Dendritic cell treated with granulocyte-macrophage colony-stimulating factor and Interleukin-4, amounts not matched to agents 40 ng/mL and 50 ng/mL, for 4 days (primary cell): Measurements from ENCODE around the gene SEC63.

Experiments used
- H3K27ac Mint-ChIP-seq: one replicate; pipeline ENCODE4 v1.8.0; 2022; ENCODE audit warnings: mild to moderate bottlenecking, mixed read lengths
- H3K27me3 Mint-ChIP-seq: one replicate; pipeline ENCODE4 v1.8.0; 2022; ENCODE audit warnings: mild to moderate bottlenecking, mixed read lengths
- H3K36me3 Mint-ChIP-seq: one replicate; pipeline ENCODE4 v1.8.0; 2022; ENCODE audit warnings: low read depth, mixed read lengths
- H3K4me1 Mint-ChIP-seq: one replicate; pipeline ENCODE4 v1.8.0; 2022; ENCODE audit warnings: low read depth, mixed read lengths
- H3K4me3 Mint-ChIP-seq: one replicate; pipeline ENCODE4 v1.8.0; 2022; ENCODE audit warnings: mild to moderate bottlenecking, moderate library complexity, mixed read lengths
- H3K9me3 Mint-ChIP-seq: one replicate; pipeline ENCODE4 v1.8.0; 2022; ENCODE audit warnings: mixed read lengths
- intact Hi-C: fragments of 100-400 bp; cut with micrococcal nuclease; formaldehyde crosslinking; loops from one replicate; pipeline ENCODE4 v1.15.0; 2022

The SEC63 gene

GRCh38 chr6:107845777-107846176, 112.2 kb downstream of the SEC63 start:
- Mint-ChIP-seq H3K9me3 (no peaks in the 10 kb centered on the region), H3K27me3 (peaks cover 29% of the 10 kb centered on the region), H3K36me3 (no peaks in the 10 kb centered on the region), H3K4me1 (peaks cover 17% of the 10 kb centered on the region), H3K27ac (no peak overlapping the region), H3K4me3 (no peak overlapping the region)
- intact Hi-C loops = no loop called here

- Mint-ChIP-seq H3K27ac (no peak overlapping the region), H3K9me3 (no peaks in the 10 kb centered on the region), H3K36me3 (no peaks in the 10 kb centered on the region), H3K27me3 (peaks cover 20% of the 10 kb centered on the region), H3K4me1 (peaks cover 13% of the 10 kb centered on the region), H3K4me3 (no peak overlapping the region)
- intact Hi-C loops = no loop called here
Observed at GRCh38 chr6:107843400-107843799, 114.6 kb downstream of the SEC63 start.

GRCh38 chr6:107841275-107841670, 116.7 kb downstream of the SEC63 start:
- Mint-ChIP-seq H3K27ac (no peak overlapping the region), H3K9me3 (no peaks in the 10 kb centered on the region), H3K36me3 (no peaks in the 10 kb centered on the region), H3K4me1 (peaks cover 6% of the 10 kb centered on the region), H3K4me3 (no peak overlapping the region), H3K27me3 (peaks cover 3% of the 10 kb centered on the region)
- intact Hi-C loops = no loop called here

GRCh38 chr6:107840636-107841274, 117.3 kb downstream of the SEC63 start:
- H3K4me1 Mint-ChIP-seq = peaks cover 6% of the 10 kb centered on the region
- no peaks in the 10 kb centered on the region for H3K9me3 Mint-ChIP-seq
- no peak overlapping the region for H3K27ac Mint-ChIP-seq
- H3K4me3 Mint-ChIP-seq = no peak overlapping the region
- H3K27me3 Mint-ChIP-seq = peaks cover 2% of the 10 kb centered on the region
- no peaks in the 10 kb centered on the region for H3K36me3 Mint-ChIP-seq
- intact Hi-C loops = no loop called here

- Mint-ChIP-seq H3K36me3 (no peaks in the 10 kb centered on the region), H3K27ac (no peak overlapping the region), H3K9me3 (no peaks in the 10 kb centered on the region), H3K4me3 (no peak overlapping the region), H3K4me1 (peaks cover 25% of the 10 kb centered on the region), H3K27me3 (no peaks in the 10 kb centered on the region)
- intact Hi-C loops = no loop called here
Observed at GRCh38 chr6:107833136-107833535, 124.9 kb downstream of the SEC63 start.

GRCh38 chr6:107832151-107833056, 125.6 kb downstream of the SEC63 start:
- Mint-ChIP-seq H3K27me3 (no peaks in the 10 kb centered on the region), H3K27ac (no peak overlapping the region), H3K4me1 (peaks cover 25% of the 10 kb centered on the region), H3K9me3 (no peaks in the 10 kb centered on the region), H3K36me3 (no peaks in the 10 kb centered on the region), H3K4me3 (no peak overlapping the region)
- intact Hi-C loops = no loop called here

GRCh38 chr6:107830060-107830459, 127.9 kb downstream of the SEC63 start:
- H3K9me3 Mint-ChIP-seq = no peaks in the 10 kb centered on the region
- no peak overlapping the region for H3K4me3 Mint-ChIP-seq
- peaks cover 2% of the 10 kb centered on the region for H3K27me3 Mint-ChIP-seq
- peaks cover 25% of the 10 kb centered on the region for H3K4me1 Mint-ChIP-seq
- H3K27ac Mint-ChIP-seq = no peak overlapping the region
- H3K36me3 Mint-ChIP-seq = no peaks in the 10 kb centered on the region
- intact Hi-C loops = no loop called here

DNA sequence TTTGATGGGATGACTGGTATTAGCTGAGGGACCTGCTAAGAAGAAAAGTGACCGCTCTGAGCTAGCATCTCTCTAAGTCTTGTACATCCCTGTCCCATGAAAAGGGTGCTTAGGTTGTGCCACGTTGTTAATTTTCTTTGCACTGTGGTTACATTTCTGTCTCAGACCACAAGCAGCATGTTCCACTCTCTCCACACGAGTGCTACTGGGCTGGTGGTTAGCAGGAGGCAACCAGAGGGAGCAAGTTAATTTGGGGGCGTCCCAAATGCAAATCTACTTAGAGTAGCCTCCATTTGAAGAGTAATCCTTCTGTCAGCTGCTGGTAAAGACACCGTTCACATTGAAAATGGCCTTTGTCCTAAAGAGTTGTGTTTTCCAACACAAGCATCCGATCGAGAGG, 130.5 kb downstream of the SEC63 start:
- no peak overlapping the region for H3K4me3 Mint-ChIP-seq
- H3K36me3 Mint-ChIP-seq = no peaks in the 10 kb centered on the region
- H3K27me3 Mint-ChIP-seq = peaks cover 15% of the 10 kb centered on the region
- no peaks in the 10 kb centered on the region for H3K9me3 Mint-ChIP-seq
- peaks cover 23% of the 10 kb centered on the region for H3K4me1 Mint-ChIP-seq
- H3K27ac Mint-ChIP-seq = no peak overlapping the region
- intact Hi-C loops = no loop called here

DNA sequence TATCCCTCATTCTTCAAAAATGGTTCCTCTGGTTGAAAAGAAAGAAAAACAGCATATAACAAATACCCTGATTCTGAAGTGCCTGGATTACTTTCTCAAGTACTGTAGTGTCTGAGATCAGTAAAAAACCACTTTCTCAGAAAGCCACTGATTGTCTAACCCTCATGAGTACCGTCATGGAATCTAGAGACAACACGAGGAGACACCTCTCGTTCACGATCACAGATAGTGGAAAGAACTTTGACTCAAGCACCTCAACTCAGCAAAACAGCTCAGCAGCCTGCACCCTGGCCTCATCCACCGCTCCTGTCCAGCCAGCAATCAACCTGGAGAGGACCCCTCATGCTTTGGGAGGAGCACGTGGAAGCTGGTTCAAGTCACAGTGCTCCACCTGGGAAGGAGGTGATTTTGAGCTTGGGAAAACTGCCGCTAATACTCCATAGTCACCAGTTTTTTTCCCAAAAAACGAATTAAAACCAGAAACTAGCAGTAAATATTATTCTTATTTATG, 134.9 kb downstream of the SEC63 start:
- Mint-ChIP-seq H3K9me3 (no peaks in the 10 kb centered on the region), H3K4me3 (peak overlapping the region; percentile 5), H3K4me1 (peaks cover 20% of the 10 kb centered on the region), H3K27ac (no peak overlapping the region), H3K36me3 (no peaks in the 10 kb centered on the region), H3K27me3 (peaks cover 46% of the 10 kb centered on the region)
- intact Hi-C loops = no loop called here

DNA sequence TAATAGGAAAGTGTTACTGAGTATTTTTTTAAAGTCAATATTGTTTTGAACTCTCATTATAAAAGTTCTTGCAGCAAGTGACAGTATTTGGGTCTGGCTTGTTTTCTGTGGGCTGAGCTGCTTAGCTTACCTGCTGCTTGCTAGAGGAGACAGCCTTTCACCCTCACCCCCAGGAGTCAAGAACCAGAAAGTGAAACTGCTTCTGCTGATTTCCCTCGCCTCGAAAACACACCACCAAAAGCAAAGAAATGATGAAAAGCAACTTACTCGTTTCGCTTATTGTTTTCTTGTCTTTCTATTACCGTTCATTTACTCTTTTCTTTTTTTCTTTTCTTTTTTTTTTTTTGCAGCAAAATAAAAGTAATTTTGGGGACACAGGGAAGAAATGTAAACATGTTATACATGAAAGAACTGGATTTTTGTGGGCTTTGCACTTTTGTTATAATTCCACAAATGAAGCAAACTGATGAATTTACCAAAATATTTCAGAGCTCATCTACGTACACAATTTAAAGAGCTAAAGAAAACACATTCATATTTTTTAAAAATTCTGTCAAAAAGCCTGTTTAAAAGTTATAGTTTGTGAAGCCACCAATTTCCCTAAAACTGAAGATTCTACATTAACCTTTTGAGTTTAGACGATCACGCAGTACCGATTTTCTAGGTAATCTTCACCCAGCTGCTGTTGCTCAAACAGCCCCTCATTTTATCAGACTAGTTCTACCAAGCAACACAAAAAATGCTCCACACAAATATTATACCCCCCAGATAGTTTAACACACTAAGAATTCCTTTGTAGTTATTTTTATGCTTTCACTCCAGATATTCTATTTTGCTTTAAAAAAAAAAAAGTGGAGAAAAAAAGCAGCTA, 135.6 kb downstream of the SEC63 start:
- H3K9me3 Mint-ChIP-seq = no peaks in the 10 kb centered on the region
- intact Hi-C loops = no loop called here
- H3K27me3 Mint-ChIP-seq = peaks cover 46% of the 10 kb centered on the region

DNA sequence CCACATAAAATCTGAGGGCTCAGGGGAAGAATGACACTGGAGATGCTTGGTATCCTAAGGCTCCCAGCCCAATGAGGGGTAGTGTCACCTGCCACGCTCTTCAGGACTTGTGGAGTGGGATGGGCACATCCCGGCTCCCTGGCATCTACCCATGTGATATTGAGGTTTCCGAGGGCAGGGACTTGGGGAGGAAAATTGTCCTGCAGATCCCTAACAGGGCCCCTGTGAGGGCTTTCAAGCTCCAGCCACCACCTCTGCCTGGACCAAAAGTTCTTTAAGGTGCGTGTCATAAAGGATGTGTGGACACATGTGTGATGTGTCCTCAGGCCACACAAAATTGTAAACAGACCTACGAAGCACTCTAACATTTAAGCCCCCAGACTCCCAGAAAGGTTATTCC, 136.4 kb downstream of the SEC63 start:
- intact Hi-C loops = no loop called here
- no peak overlapping the region for H3K27ac Mint-ChIP-seq
- no peaks in the 10 kb centered on the region for H3K9me3 Mint-ChIP-seq
- H3K4me1 Mint-ChIP-seq = peaks cover 20% of the 10 kb centered on the region
- H3K27me3 Mint-ChIP-seq = peaks cover 46% of the 10 kb centered on the region
- H3K4me3 Mint-ChIP-seq = no peak overlapping the region
- H3K36me3 Mint-ChIP-seq = no peaks in the 10 kb centered on the region

More for the DNA sequence above, 135.6 kb downstream of the SEC63 start:
- Mint-ChIP-seq H3K27ac (no peak overlapping the region), H3K4me1 (peaks cover 20% of the 10 kb centered on the region), H3K4me3 (peak overlapping the region; percentile 40), H3K36me3 (no peaks in the 10 kb centered on the region)

GRCh38 chr6:107820338-107821261, 137.4 kb downstream of the SEC63 start:
- peaks cover 44% of the 10 kb centered on the region for H3K27me3 Mint-ChIP-seq
- intact Hi-C loops = no loop called here
- H3K4me1 Mint-ChIP-seq = peaks cover 20% of the 10 kb centered on the region
- peak overlapping the region; percentile 49 for H3K4me3 Mint-ChIP-seq
- no peaks in the 10 kb centered on the region for H3K9me3 Mint-ChIP-seq
- no peaks in the 10 kb centered on the region for H3K36me3 Mint-ChIP-seq
- H3K27ac Mint-ChIP-seq = no peak overlapping the region

GRCh38 chr6:107819964-107820337, 138.1 kb downstream of the SEC63 start:
- H3K36me3 Mint-ChIP-seq = no peaks in the 10 kb centered on the region
- peaks cover 20% of the 10 kb centered on the region for H3K4me1 Mint-ChIP-seq
- H3K27ac Mint-ChIP-seq = no peak overlapping the region
- H3K9me3 Mint-ChIP-seq = no peaks in the 10 kb centered on the region
- H3K4me3 Mint-ChIP-seq = no peak overlapping the region
- peaks cover 44% of the 10 kb centered on the region for H3K27me3 Mint-ChIP-seq
- intact Hi-C loops = no loop called here
